ENCODE measurements around the gene KLHL2. TPM values are rescaled to one million over a fixed set of nuclear protein-coding genes. Genes with fewer than 3 reads are reported as not detected.

Gene KLHL2
- total and polyA plus RNA-seq, 2 donors (not counting 3 experiments of a cell fraction or from before 2014, with no cell fraction given), result 9.9 to 22.1 TPM

DNA sequence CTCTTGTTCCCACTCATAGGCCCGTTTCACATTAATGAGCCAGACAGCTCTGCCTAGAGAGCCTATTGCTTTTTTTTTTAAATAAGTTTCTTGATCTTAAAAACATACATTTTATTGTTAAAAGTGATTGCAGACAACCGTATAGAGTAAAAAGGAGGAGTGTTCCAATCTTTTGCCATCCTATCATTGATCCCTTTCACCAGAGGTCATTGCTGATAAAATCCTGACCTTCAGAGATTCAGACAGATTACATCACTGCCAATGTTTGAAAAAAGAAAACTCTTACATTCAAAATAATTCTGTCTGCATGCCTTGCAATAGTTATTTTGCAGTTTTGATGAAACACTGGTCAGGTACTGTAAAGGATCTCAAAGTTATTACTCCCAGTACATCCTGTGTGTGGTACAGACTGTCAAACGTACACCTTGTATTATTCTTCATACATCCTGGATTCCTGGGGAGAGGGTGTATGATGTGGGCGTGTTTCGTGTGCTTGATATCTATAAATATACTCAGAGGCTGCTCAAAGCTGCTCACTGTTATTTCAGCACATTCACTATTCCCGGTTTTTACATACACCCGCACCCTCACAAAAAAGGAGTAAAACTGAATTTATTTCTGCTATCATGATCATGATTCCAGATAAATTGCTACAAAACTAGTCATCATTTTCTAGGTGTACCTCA is 15.4 kb upstream of the KLHL2 start:
- Histone ChIP-seq H3K9me3 (replicated peaks; ENCODE audit: control insufficient read depth, insufficient read depth, low read length) (no peaks in the 10 kb centered on the region), H3K4me3 (replicated peaks in 1 of 3; ENCODE audit: insufficient read depth in 1 of 3, low read depth in 1 of 3, low read length in 3 of 3) (no peak overlapping the region), H3K4me1 (ENCODE audit: control insufficient read depth, extremely low read depth, insufficient read depth, low read length) (no peaks in the 10 kb centered on the region), H3K9ac (replicated peaks; ENCODE audit: extremely low read depth, insufficient read depth, low read length) (no peak overlapping the region), H3K4me2 (ENCODE audit: insufficient read depth, low read length) (no peak overlapping the region), H3K79me2 (ENCODE audit: control insufficient read depth, insufficient read depth, low read length) (no peaks in the 10 kb centered on the region), H3K27ac (ENCODE audit: insufficient read depth, low read depth, low read length) (no peak overlapping the region), H4K20me1 (replicated peaks; ENCODE audit: control insufficient read depth, extremely low read depth, insufficient read depth, low read length) (no peaks in the 10 kb centered on the region), H3K9me1 (replicated peaks; ENCODE audit: control insufficient read depth, extremely low read depth, insufficient read depth, low read length) (no peaks in the 10 kb centered on the region), H2AFZ (ENCODE audit: low read depth, low read length) (no peak overlapping the region), H3K27me3 (ENCODE audit: control insufficient read depth in 2 of 2, insufficient read depth in 2 of 2, low read length in 2 of 2) (no peaks in the 10 kb centered on the region), H3K36me3 (ENCODE audit: control insufficient read depth in 2 of 2, extremely low read depth in 1 of 2, insufficient read depth in 2 of 2, low read length in 2 of 2) (no peaks in the 10 kb centered on the region)
- no peak for TF ChIP-seq MYC (IDR thresholded peaks at IDR 0.05; ENCODE audit: low read depth, low read length)
- TF ChIP-seq EZH2 (IDR thresholded peaks at IDR 0.05; ENCODE audit: borderline replicate concordance, low read depth, low read length, severe bottlenecking), result no peak
- TF ChIP-seq, protein P1, sequence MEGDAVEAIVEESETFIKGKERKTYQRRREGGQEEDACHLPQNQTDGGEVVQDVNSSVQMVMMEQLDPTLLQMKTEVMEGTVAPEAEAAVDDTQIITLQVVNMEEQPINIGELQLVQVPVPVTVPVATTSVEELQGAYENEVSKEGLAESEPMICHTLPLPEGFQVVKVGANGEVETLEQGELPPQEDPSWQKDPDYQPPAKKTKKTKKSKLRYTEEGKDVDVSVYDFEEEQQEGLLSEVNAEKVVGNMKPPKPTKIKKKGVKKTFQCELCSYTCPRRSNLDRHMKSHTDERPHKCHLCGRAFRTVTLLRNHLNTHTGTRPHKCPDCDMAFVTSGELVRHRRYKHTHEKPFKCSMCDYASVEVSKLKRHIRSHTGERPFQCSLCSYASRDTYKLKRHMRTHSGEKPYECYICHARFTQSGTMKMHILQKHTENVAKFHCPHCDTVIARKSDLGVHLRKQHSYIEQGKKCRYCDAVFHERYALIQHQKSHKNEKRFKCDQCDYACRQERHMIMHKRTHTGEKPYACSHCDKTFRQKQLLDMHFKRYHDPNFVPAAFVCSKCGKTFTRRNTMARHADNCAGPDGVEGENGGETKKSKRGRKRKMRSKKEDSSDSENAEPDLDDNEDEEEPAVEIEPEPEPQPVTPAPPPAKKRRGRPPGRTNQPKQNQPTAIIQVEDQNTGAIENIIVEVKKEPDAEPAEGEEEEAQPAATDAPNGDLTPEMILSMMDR (IDR thresholded peaks at IDR 0.05; ENCODE audit: extremely low read depth in 1 of 2, insufficient read depth in 1 of 2, low read depth in 1 of 2, low read length in 2 of 2), result no peak
- TF ChIP-seq JUN (IDR thresholded peaks at IDR 0.05; ENCODE audit: borderline replicate concordance, insufficient read depth, insufficient read length, low read depth), result no peak
- no peak for TF ChIP-seq POLR2A (IDR thresholded peaks at IDR 0.05; ENCODE audit: low read depth, low read length)
- no peak for TF ChIP-seq GATA2 (IDR thresholded peaks at IDR 0.05; ENCODE audit: insufficient read depth, insufficient read length, low read depth, low read length)
- TF ChIP-seq, protein P2, sequence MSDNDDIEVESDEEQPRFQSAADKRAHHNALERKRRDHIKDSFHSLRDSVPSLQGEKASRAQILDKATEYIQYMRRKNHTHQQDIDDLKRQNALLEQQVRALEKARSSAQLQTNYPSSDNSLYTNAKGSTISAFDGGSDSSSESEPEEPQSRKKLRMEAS (IDR thresholded peaks at IDR 0.05; ENCODE audit: insufficient read depth, insufficient read length), result no peak
- TF ChIP-seq FOS (IDR thresholded peaks at IDR 0.05; ENCODE audit: borderline replicate concordance, insufficient read depth, low read length), result no peak
- no peak for TF ChIP-seq POLR2AphosphoS5 (IDR thresholded peaks at IDR 0.05; ENCODE audit: insufficient read depth, low read depth, low read length)
- BruUV-seq (replicated peaks), result no TSS peak
- intact Hi-C loops (cut with micrococcal nuclease) (no loop called here), dilution Hi-C loops (cut with MboI; ENCODE audit: extremely low pct_ligation_motif_present, low sequenced_read_pairs) (no loop called here)
- ChIA-PET CTCF (no interaction called here), POLR2A (interaction anchor here (0.5 kb wide), 1 partner anchor 83 kb away, joined by 4 read pairs; no protein-coding TSS in a partner anchor)
- no peak for DNase-seq (ENCODE audit: low read depth, low spot score)
- FAIRE-seq, result no peak

All from endothelial cell of umbilical vein (primary cell).